ENCODE results near the gene SRGAP3. TPM values are rescaled to one million over a fixed set of nuclear protein-coding genes. Genes with fewer than 3 reads are reported as not detected.

The SRGAP3 gene
- polyA plus RNA-seq, 3 donors = 0.27 to 1.3 (median 0.87) TPM

DNA sequence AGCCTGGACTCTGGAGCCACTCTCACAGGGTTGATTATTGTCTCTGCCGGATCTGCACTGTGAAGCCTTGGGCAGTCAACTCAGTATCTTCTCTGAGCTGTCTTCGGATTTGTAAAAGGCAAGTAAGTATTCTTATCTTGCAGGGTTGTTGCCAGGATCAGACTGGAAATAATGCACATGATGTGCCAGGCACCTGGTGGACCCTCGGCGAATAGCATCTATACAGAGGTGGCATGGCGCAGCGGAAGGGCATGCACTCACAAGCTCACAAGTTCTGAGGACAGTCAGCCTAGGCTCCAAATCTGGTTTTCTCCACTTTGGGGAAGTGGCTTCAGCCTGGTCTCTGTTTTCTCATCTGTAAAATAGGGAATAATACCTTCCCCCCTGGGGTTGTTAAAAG, 113.9 kb downstream of the SRGAP3 start:
- H3K9ac ChIP-seq (ENCODE audit: insufficient read depth, low read length, poor library complexity, severe bottlenecking) = no peak overlapping the region
- Mint-ChIP-seq H3K9me3 (peaks cover 0 to 6% (median 2%) of the 10 kb centered on the region in 7 donors), H3K4me3 (peak overlapping the region in 1 of 2 donors; percentile 53), H3K27ac (peak overlapping the region in 1 of 7 donors; percentile 61), H3K27me3 (ENCODE audit: low read depth in 3 of 3) (peaks cover 0 to 8% (median 8%) of the 10 kb centered on the region in 3 donors), H3K36me3 (no peaks in the 10 kb centered on the region), H3K4me1 (peaks cover 12% of the 10 kb centered on the region)
- TF ChIP-seq, protein P1, sequence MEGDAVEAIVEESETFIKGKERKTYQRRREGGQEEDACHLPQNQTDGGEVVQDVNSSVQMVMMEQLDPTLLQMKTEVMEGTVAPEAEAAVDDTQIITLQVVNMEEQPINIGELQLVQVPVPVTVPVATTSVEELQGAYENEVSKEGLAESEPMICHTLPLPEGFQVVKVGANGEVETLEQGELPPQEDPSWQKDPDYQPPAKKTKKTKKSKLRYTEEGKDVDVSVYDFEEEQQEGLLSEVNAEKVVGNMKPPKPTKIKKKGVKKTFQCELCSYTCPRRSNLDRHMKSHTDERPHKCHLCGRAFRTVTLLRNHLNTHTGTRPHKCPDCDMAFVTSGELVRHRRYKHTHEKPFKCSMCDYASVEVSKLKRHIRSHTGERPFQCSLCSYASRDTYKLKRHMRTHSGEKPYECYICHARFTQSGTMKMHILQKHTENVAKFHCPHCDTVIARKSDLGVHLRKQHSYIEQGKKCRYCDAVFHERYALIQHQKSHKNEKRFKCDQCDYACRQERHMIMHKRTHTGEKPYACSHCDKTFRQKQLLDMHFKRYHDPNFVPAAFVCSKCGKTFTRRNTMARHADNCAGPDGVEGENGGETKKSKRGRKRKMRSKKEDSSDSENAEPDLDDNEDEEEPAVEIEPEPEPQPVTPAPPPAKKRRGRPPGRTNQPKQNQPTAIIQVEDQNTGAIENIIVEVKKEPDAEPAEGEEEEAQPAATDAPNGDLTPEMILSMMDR (IDR thresholded peaks at IDR 0.05) = no peak
- peak overlapping the region; percentile 59 for H3K4me2 ChIP-seq (replicated peaks; ENCODE audit: extremely low read depth, low read length, poor library complexity, severe bottlenecking)
- WGBS (ENCODE audit: insufficient coverage) = 98% methylated on average over 6 of the region's 6 CpGs
- no peaks in the 10 kb centered on the region for H3K9me3 ChIP-seq (replicated peaks in 1 of 2; ENCODE audit: control insufficient read depth in 1 of 2, insufficient read depth in 1 of 2, low read length in 2 of 2)
- peak overlapping the region; percentile 56 for H2AFZ ChIP-seq (ENCODE audit: insufficient read depth, low read depth, low read length, poor library complexity, severe bottlenecking)
- no peaks in the 10 kb centered on the region for H3K79me2 ChIP-seq (ENCODE audit: insufficient read depth, low read length)
- peak overlapping the region in 1 of 3 experiments; percentile 58 for H3K4me3 ChIP-seq (replicated peaks in 1 of 3; ENCODE audit: low read depth in 2 of 3, low read length in 3 of 3)
- no peaks in the 10 kb centered on the region for H3K27me3 ChIP-seq (ENCODE audit: control insufficient read depth in 2 of 2, insufficient read depth in 2 of 2, low read length in 2 of 2)
- intact Hi-C loops (cut with micrococcal nuclease) = no loop called here
- no peak overlapping the region for H3K27ac ChIP-seq (ENCODE audit: low read depth in 1 of 2, low read length in 2 of 2)
- no peaks in the 10 kb centered on the region for H4K20me1 ChIP-seq (ENCODE audit: insufficient read depth, low read length)
- no peaks in the 10 kb centered on the region for H3K36me3 ChIP-seq (replicated peaks in 1 of 2; ENCODE audit: control insufficient read depth in 1 of 2, insufficient read depth in 2 of 2, low read length in 2 of 2)
- H3K4me1 ChIP-seq (ENCODE audit: control insufficient read depth in 1 of 2, insufficient read depth in 2 of 2, low read length in 2 of 2) = peaks cover 6% of the 10 kb centered on the region in 2 donors
- DNase-seq = no peak

DNA sequence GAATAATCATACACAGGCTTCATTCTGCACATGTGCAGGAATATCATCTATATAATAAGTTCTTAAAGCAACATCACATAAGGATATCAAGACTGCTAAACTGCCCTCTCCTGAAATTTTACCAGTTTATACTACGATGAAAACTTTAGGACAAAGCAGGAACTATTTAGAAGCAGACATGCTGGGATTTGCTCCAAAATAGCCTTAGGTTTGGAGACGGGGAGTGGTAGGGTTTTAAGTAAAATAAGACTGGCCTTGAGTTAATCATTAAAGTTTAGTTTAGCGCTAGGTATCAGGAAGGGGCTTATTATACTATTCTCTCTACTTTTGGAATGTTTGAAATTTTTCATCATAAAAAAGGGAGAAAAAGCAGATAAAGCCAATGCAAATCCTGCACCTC, 115.8 kb downstream of the SRGAP3 start:
- no peak for DNase-seq
- Histone ChIP-seq H3K9ac (ENCODE audit: insufficient read depth, low read length, poor library complexity, severe bottlenecking) (no peak overlapping the region), H3K4me2 (replicated peaks; ENCODE audit: extremely low read depth, low read length, poor library complexity, severe bottlenecking) (no peak overlapping the region), H3K4me1 (ENCODE audit: control insufficient read depth in 1 of 2, insufficient read depth in 2 of 2, low read length in 2 of 2) (peaks cover 6% of the 10 kb centered on the region in 2 donors), H3K27me3 (ENCODE audit: control insufficient read depth in 2 of 2, insufficient read depth in 2 of 2, low read length in 2 of 2) (no peaks in the 10 kb centered on the region), H3K4me3 (replicated peaks in 1 of 3; ENCODE audit: low read depth in 2 of 3, low read length in 3 of 3) (no peak overlapping the region), H4K20me1 (ENCODE audit: insufficient read depth, low read length) (no peaks in the 10 kb centered on the region), H2AFZ (ENCODE audit: insufficient read depth, low read depth, low read length, poor library complexity, severe bottlenecking) (no peak overlapping the region), H3K36me3 (replicated peaks in 1 of 2; ENCODE audit: control insufficient read depth in 1 of 2, insufficient read depth in 2 of 2, low read length in 2 of 2) (no peaks in the 10 kb centered on the region), H3K79me2 (ENCODE audit: insufficient read depth, low read length) (no peaks in the 10 kb centered on the region), H3K9me3 (replicated peaks in 1 of 2; ENCODE audit: control insufficient read depth in 1 of 2, insufficient read depth in 1 of 2, low read length in 2 of 2) (no peaks in the 10 kb centered on the region), H3K27ac (ENCODE audit: low read depth in 1 of 2, low read length in 2 of 2) (no peak overlapping the region)
- intact Hi-C loops (cut with micrococcal nuclease) = no loop called here
- WGBS (ENCODE audit: insufficient coverage) = no CpG with 5 or more reads among the region's 3 CpGs
- Mint-ChIP-seq H3K4me1 (peaks cover 18% of the 10 kb centered on the region), H3K27ac (no peak overlapping the region), H3K9me3 (peaks cover 0 to 2% (median 0%) of the 10 kb centered on the region in 7 donors), H3K36me3 (no peaks in the 10 kb centered on the region), H3K27me3 (ENCODE audit: low read depth in 3 of 3) (peaks cover 0 to 8% (median 8%) of the 10 kb centered on the region in 3 donors), H3K4me3 (no peak overlapping the region)
- TF ChIP-seq, protein P1 (IDR thresholded peaks at IDR 0.05) = no peak

All from CD14-positive monocyte (primary cell).